ENCODE data around the gene GLT6D1.

DNA sequence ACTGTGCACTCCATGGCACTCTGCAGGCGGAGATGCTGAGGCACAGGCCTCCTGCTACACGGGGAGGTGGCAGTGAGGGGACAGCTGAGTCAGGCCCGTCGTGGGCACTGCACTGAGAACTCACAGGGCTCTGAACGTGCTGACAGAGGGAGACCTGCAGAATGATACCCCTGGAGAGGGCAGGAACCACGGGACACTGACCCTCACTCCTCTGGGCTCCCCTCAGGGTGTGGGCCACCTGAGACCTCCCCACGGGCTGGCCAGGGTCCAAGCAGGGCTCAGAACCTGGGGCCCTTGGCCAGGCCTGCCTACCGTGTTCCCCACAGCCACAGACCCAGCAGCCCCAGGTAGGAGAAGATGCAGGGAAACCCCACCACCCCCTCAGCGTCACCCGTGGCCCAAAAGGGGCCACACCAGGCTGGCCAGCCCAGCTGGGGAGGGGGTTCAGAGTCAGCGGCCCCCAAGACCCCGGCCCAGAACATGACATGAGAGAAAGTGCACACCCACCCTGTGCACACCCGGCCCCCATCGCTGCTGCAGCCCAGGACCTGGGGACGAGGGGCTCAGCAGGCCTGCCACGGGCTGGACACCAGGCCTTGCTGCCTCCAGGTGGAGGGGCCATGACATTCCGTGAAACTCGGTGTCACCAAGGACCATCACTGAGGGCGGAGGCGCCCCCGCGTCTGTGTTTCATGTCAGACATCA lies 30.9 kb downstream of the GLT6D1 start:
- TF ChIP-seq, protein P1, sequence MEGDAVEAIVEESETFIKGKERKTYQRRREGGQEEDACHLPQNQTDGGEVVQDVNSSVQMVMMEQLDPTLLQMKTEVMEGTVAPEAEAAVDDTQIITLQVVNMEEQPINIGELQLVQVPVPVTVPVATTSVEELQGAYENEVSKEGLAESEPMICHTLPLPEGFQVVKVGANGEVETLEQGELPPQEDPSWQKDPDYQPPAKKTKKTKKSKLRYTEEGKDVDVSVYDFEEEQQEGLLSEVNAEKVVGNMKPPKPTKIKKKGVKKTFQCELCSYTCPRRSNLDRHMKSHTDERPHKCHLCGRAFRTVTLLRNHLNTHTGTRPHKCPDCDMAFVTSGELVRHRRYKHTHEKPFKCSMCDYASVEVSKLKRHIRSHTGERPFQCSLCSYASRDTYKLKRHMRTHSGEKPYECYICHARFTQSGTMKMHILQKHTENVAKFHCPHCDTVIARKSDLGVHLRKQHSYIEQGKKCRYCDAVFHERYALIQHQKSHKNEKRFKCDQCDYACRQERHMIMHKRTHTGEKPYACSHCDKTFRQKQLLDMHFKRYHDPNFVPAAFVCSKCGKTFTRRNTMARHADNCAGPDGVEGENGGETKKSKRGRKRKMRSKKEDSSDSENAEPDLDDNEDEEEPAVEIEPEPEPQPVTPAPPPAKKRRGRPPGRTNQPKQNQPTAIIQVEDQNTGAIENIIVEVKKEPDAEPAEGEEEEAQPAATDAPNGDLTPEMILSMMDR (conservative IDR thresholded peaks at IDR 0.05) = no peak
- TF ChIP-seq EZH2 (IDR thresholded peaks at IDR 0.05; ENCODE audit: low read depth) = no peak

Measured in PC-9 (cell line).